HEK293 (cell line): ENCODE data around the gene ULBP2.

Experiments used
- CTCF ChIP-seq: fragments of 450-650 bp; formaldehyde crosslinking; IDR thresholded peaks from 2 replicates; pipeline ENCODE4 v1.5.1; 2016; ENCODE audit warnings: missing biosample characterization, missing genetic modification characterization
- SETDB1 ChIP-seq: IDR thresholded peaks from one replicate; pipeline ENCODE4 v1.6.1; 2017; ENCODE audit warnings: mild to moderate bottlenecking, low read length, moderate library complexity, mixed read lengths; ENCODE audit not compliant: insufficient read length
- YY1 ChIP-seq: fragments of 450-650 bp; formaldehyde crosslinking; IDR thresholded peaks from 2 replicates; pipeline ENCODE4 v1.5.1; 2018; ENCODE audit warnings: missing biosample characterization, missing genetic modification characterization
- ZBTB44 ChIP-seq: fragments of 450-650 bp; IDR thresholded peaks from 2 replicates; pipeline ENCODE4 v1.5.1; 2018; ENCODE audit warnings: missing biosample characterization, mild to moderate bottlenecking, missing genetic modification characterization
- ZNF146 ChIP-seq: fragments of 450-650 bp; formaldehyde crosslinking; IDR thresholded peaks from 2 replicates; pipeline ENCODE4 v1.5.1; 2016; ENCODE audit warnings: missing biosample characterization, missing genetic modification characterization
- ZNF274 ChIP-seq, 2 experiments: fragments of 200-500 bp in 1 of 2; fragments of 450-650 bp in 1 of 2; sonication (Bioruptor generic) in 1 of 2; formaldehyde crosslinking in 1 of 2; IDR thresholded peaks; 2 replicates each; pipeline versions ENCODE4 v1.5.1 to v1.6.1; 2014 to 2016; ENCODE audit warnings: borderline replicate concordance in 1 of 2, inconsistent platforms in 1 of 2, low read length in 1 of 2, missing biosample characterization in 1 of 2, missing genetic modification characterization in 1 of 2
- ZNF473 ChIP-seq: fragments of 450-650 bp; formaldehyde crosslinking; IDR thresholded peaks from 2 replicates; pipeline ENCODE4 v1.5.1; 2017; ENCODE audit warnings: missing biosample characterization, missing genetic modification characterization
- ZNF513 ChIP-seq: fragments of 450-650 bp; IDR thresholded peaks from 2 replicates; pipeline ENCODE4 v1.5.1; 2018; ENCODE audit warnings: missing biosample characterization, missing genetic modification characterization
- ZNF571 ChIP-seq: fragments of 450-650 bp; formaldehyde crosslinking; IDR thresholded peaks from 2 replicates; pipeline ENCODE4 v1.5.0; 2017; ENCODE audit warnings: missing biosample characterization, missing genetic modification characterization

GRCh38 chr6:149974825-149975224 is 33.0 kb downstream of the ULBP2 start:
- TF ChIP-seq ZNF513 (tag by site-specific recombination) (no peak), ZNF274 (IDR thresholded peaks at IDR 0.05; ENCODE audit: low read length) (no peak), ZNF274 (tag by site-specific recombination; IDR thresholded peaks at IDR 0.05; ENCODE audit: borderline replicate concordance) (no peak), ZBTB44 (tag by site-specific recombination) (no peak), SETDB1 (no peak), YY1 (tag by site-specific recombination) (no peak), CTCF (tag by site-specific recombination) (no peak), ZNF571 (tag by site-specific recombination) (no peak), ZNF473 (tag by site-specific recombination) (no peak), ZNF146 (tag by site-specific recombination) (no peak)
